Sigmoid colon (tissue), 4 donors: ENCODE measurements around the gene SPEM3.

ENCODE experiments used
- CTCF ChIP-seq, 4 experiments: fragments of 450-650 bp in 3 of 4; fragments of 200-600 bp in 1 of 4; IDR thresholded peaks; one replicate each; pipeline ENCODE4 v1.5.1; 2016 to 2019; ENCODE audit warnings: antibody characterized with exemption in 4 of 4, mild to moderate bottlenecking in 3 of 4, moderate library complexity in 2 of 4
- EP300 ChIP-seq, 4 donors: sonication (generic); formaldehyde crosslinking; IDR thresholded peaks; one replicate each; pipeline ENCODE4 v1.6.1; 2017; ENCODE audit warnings: antibody characterized with exemption in 4 of 4
- POLR2A ChIP-seq, 2 donors: fragments of 450-650 bp; IDR thresholded peaks; one replicate each; pipeline ENCODE4 v1.6.1; 2016; ENCODE audit warnings: antibody characterized with exemption in 2 of 2, mild to moderate bottlenecking in 2 of 2, moderate library complexity in 2 of 2
- POLR2AphosphoS5 ChIP-seq, 4 donors: sonication (generic); formaldehyde crosslinking; IDR thresholded peaks; one replicate each; pipeline ENCODE4 v1.6.1; 2017; ENCODE audit warnings: antibody characterized with exemption in 4 of 4

DNA sequence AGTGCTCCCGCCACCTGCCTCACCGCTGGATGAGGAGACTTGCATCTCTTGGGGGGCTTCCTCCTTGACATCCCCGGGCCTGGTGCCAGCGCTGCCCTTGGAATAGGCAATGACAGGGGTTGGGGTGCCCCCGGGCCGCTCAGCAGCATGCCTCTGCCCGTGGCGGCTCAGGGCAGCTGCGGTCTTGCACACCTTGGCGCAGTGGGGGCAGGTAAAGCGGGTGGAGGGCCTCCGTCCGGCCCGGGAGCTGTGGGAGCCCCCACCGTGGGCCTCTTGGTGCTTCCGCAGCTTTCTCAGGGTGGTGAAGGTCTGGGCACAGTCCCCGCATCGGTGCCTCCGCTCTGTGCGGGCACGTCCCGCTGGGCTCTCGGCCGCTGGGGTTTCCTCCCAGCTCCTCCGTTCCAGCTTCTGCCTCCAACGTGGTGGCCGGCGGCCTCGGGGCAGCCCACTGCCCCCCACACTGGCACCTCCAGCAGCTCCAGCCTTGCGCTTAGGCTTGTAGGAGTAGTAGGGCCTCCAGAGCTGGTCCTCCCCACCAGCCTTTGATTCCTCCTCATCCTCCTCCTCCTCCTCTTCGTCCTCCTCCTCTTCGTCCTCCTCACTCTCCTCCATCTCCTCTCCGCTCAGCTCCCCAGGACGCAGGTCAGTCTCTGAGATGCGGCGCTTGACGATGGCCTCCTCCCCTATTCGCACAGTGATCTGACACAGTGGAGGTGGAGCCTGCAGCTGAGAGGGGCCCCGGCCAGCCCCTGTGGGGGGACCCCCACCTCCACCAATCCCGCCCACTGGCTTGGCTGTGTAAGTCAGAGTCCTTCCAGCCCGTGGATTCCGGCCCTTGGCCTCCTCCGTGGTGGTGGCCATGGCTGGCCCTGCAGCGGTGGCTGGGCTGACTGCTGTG is 34.1 kb downstream of the SPEM3 start:
- TF ChIP-seq CTCF (IDR thresholded peaks at IDR 0.05) (no peak), POLR2AphosphoS5 (IDR thresholded peaks at IDR 0.05) (peak in 1 of 4 donors; percentile 33), EP300 (IDR thresholded peaks at IDR 0.05) (no peak), POLR2A (IDR thresholded peaks at IDR 0.05) (no peak)
